B cell (primary cell): ENCODE measurements around the gene HHAT.

Source experiments
- CTCF ChIP-seq: fragments of 200-600 bp; IDR thresholded peaks from one replicate; pipeline ENCODE4 v1.8.0; 2022; ENCODE audit warnings: antibody characterized with exemption, mild to moderate bottlenecking
- EZH2 ChIP-seq: IDR thresholded peaks from 2 replicates; pipeline ENCODE4 v1.6.1; 2012; ENCODE audit warnings: borderline replicate concordance, low read depth, mild to moderate bottlenecking, moderate library complexity, low read length; ENCODE audit not compliant: insufficient read depth, poor library complexity, severe bottlenecking

- TF ChIP-seq CTCF (no peak), EZH2 (no peak)
Measured at GRCh38 chr1:210702506-210702905, 373.8 kb downstream of the HHAT start.
